ENCODE measurements around the gene THOC3.
"Not testable (repeated sequence)": the region's sequence is repeated elsewhere in the genome, so short reads cannot be mapped to it uniquely, and the experiment has no call there.

DNA sequence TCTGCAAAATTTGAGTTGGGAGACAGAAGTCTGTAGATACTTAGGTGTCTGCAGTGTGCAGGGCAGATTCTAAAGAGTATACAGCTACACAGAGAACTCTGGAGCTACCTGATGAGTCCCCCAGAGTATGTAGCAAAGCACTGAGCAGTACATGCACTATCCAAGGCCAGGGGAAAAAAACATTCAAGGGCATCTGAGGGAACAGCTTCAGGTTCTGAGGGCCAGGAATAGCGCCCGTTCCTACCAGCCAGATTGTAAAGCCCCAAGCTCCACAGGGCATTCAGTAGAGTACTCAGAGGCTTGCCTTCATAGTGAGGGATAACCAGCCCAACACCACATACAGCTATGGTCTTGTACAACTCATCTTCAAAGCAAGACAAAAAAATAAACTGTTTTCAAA is 27.5 kb downstream of the THOC3 start:
- TF ChIP-seq, protein P1, sequence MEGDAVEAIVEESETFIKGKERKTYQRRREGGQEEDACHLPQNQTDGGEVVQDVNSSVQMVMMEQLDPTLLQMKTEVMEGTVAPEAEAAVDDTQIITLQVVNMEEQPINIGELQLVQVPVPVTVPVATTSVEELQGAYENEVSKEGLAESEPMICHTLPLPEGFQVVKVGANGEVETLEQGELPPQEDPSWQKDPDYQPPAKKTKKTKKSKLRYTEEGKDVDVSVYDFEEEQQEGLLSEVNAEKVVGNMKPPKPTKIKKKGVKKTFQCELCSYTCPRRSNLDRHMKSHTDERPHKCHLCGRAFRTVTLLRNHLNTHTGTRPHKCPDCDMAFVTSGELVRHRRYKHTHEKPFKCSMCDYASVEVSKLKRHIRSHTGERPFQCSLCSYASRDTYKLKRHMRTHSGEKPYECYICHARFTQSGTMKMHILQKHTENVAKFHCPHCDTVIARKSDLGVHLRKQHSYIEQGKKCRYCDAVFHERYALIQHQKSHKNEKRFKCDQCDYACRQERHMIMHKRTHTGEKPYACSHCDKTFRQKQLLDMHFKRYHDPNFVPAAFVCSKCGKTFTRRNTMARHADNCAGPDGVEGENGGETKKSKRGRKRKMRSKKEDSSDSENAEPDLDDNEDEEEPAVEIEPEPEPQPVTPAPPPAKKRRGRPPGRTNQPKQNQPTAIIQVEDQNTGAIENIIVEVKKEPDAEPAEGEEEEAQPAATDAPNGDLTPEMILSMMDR (conservative IDR thresholded peaks at IDR 0.05; ENCODE audit: low read length), result not testable (repeated sequence)
- TF ChIP-seq EZH2phosphoT487 (IDR thresholded peaks at IDR 0.05; ENCODE audit: borderline replicate concordance), result not testable (repeated sequence)

Measured in Loucy (cell line).